Transverse colon (tissue), 4 donors: ENCODE results near the gene DCLK3. TPM values are rescaled to one million over a fixed set of nuclear protein-coding genes. Genes with fewer than 3 reads are reported as not detected.

ENCODE experiments used
- DNase-seq: peaks from one replicate; pipeline ENCODE4 v3.0.0-alpha.2; 2019
- H3K27ac ChIP-seq, 4 donors: fragments of 200-600 bp; sonication (generic); 2 replicates each; pipeline ENCODE4 v1.5.1; 2016 to 2018; ENCODE audit warnings: inconsistent platforms in 4 of 4
- H3K27me3 ChIP-seq: fragments of 200-600 bp; sonication (generic); 2 replicates; pipeline ENCODE4 v1.5.1; 2017; ENCODE audit warnings: inconsistent platforms
- H3K36me3 ChIP-seq, 4 donors: fragments of 200-600 bp; sonication (generic); 2 replicates each; pipeline ENCODE4 v1.5.1; 2017 to 2019; ENCODE audit warnings: inconsistent platforms in 4 of 4
- H3K4me1 ChIP-seq, 4 donors: fragments of 200-600 bp; sonication (generic); 2 replicates each; pipeline ENCODE4 v1.5.1; 2017 to 2020; ENCODE audit warnings: inconsistent platforms in 4 of 4
- H3K4me3 ChIP-seq, 4 donors: fragments of 200-600 bp; sonication (generic); 1 replicate in 1 of 4; 2 replicates in 3 of 4; pipeline versions ENCODE4 v1.5.1 to v1.6.1; 2017 to 2019; ENCODE audit warnings: inconsistent platforms in 4 of 4
- H3K9me3 ChIP-seq, 2 donors: fragments of 200-600 bp; sonication (generic); 2 replicates each; pipeline ENCODE4 v1.5.1; 2017 to 2019; ENCODE audit warnings: inconsistent platforms in 2 of 2
- EP300 ChIP-seq: sonication (generic); formaldehyde crosslinking; IDR thresholded peaks from one replicate; pipeline ENCODE4 v1.6.1; 2017; ENCODE audit warnings: antibody characterized with exemption, low read depth
- POLR2A ChIP-seq: fragments of 450-650 bp; IDR thresholded peaks from one replicate; pipeline ENCODE4 v1.6.1; 2016; ENCODE audit warnings: antibody characterized with exemption, mild to moderate bottlenecking, moderate library complexity
- POLR2AphosphoS5 ChIP-seq, 3 donors: sonication (generic); formaldehyde crosslinking; IDR thresholded peaks; one replicate each; pipeline ENCODE4 v1.6.1; 2016; ENCODE audit warnings: antibody characterized with exemption in 3 of 3
- WGBS, 2 donors: methylation state at CpG; one replicate each; pipeline ENCODE4 v1.1.5; 2018; ENCODE audit warnings: low coverage in 1 of 2; 5-methylcytosine and 5-hydroxymethylcytosine counted together
- in situ Hi-C, 4 donors: fragments of 200-750 bp; cut with MboI; loops; one replicate each; pipeline versions ENCODE4 v1.15.0 to v1.15.1; 2017; ENCODE audit warnings: low sequenced_read_pairs in 3 of 4, low pct_ligation_motif_present in 1 of 4, low pct_unique_long_range_greater_than_20kb in 1 of 4
- intact Hi-C: fragments of 100-400 bp; cut with DNase I; formaldehyde crosslinking; loops from one replicate; pipeline ENCODE4 v1.15.1; 2023; ENCODE audit warnings: low total_unique reads
- total RNA-seq, 4 donors: library from RNA; depleted of rRNA; stranded (reverse); fragments of >200 nt; gene quantifications; one replicate each; pipeline ENCODE4 v1.1.0, GENCODE V29; 2016
- TF ChIP-seq, protein P1 (sequence below), 5 experiments: fragments of 200-600 bp in 3 of 5; fragments of 450-650 bp in 2 of 5; sonication (generic) in 3 of 5; IDR thresholded peaks; 1 replicate in 2 of 5; 2 replicates in 3 of 5; pipeline ENCODE4 v1.5.1; 2016 to 2017; ENCODE audit warnings: antibody characterized with exemption in 5 of 5, inconsistent platforms in 3 of 5, mild to moderate bottlenecking in 2 of 5, moderate library complexity in 1 of 5

Gene DCLK3
- total RNA-seq, 4 donors from 2014 or later: 0.14 TPM; not detected in 3

DNA sequence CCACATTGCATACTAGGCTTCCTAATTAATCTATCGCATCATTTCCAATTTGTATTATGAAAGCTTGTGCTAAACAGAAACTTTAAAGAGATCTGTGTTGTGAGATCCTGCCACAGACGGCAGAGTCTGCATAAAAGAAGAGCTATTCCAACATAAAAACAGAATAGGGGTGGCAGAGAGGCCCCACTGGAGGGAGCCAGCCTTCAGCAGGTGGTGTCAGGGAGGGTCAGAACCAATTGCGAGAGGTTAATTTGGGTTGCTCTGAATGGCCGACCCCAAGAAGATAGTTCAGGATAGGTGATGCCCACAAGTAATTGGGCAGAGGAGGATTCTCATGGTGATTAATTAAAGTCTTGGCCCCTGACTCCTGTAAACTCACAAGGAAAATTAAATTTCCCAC lies 74.8 kb downstream of the DCLK3 start:
- Histone ChIP-seq H3K27me3 (no peaks in the 10 kb centered on the region), H3K4me1 (no peaks in the 10 kb centered on the region), H3K4me3 (no peak overlapping the region), H3K27ac (no peak overlapping the region), H3K9me3 (no peaks in the 10 kb centered on the region), H3K36me3 (no peaks in the 10 kb centered on the region)
- TF ChIP-seq POLR2AphosphoS5 (IDR thresholded peaks at IDR 0.05): no peak
- no peak for TF ChIP-seq EP300
- no peak for TF ChIP-seq POLR2A
- TF ChIP-seq, protein P1, sequence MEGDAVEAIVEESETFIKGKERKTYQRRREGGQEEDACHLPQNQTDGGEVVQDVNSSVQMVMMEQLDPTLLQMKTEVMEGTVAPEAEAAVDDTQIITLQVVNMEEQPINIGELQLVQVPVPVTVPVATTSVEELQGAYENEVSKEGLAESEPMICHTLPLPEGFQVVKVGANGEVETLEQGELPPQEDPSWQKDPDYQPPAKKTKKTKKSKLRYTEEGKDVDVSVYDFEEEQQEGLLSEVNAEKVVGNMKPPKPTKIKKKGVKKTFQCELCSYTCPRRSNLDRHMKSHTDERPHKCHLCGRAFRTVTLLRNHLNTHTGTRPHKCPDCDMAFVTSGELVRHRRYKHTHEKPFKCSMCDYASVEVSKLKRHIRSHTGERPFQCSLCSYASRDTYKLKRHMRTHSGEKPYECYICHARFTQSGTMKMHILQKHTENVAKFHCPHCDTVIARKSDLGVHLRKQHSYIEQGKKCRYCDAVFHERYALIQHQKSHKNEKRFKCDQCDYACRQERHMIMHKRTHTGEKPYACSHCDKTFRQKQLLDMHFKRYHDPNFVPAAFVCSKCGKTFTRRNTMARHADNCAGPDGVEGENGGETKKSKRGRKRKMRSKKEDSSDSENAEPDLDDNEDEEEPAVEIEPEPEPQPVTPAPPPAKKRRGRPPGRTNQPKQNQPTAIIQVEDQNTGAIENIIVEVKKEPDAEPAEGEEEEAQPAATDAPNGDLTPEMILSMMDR (IDR thresholded peaks at IDR 0.05): no peak
- intact Hi-C loops (no loop called here), in situ Hi-C loops (loop anchor here in 1 of 4 donors (25.0 kb wide), 1 partner anchor 727 kb away; no protein-coding TSS in a partner anchor)
- no peak for DNase-seq
- WGBS, 2 donors: 71 to 81% methylated on average over 4 of the region's 4 CpGs

DNA sequence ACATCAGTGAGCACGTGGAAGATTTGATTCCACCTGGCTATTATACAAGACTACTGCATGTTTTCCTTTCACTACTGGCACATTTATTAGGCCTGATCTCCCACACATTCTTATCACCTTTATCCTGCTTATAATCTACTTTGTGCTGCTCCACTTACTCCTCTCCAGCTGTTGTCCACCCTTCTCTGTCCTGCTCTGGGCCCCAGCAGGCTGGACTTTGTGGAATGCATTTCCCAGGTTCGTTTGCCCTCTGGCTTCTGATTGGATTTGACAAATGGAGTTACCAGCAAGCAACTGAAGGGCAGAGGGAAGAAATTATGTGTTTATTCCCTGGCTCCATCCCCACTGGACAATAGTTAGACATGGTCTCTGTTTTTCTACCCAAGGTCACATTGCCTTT lies 75.5 kb downstream of the DCLK3 start:
- DNase-seq: no peak
- 32 to 46% methylated on average over 1 to 2 of the region's 2 CpGs for WGBS, 2 donors
- in situ Hi-C loops (loop anchor here in 1 of 4 donors (25.0 kb wide), 1 partner anchor 727 kb away; no protein-coding TSS in a partner anchor), intact Hi-C loops (no loop called here)
- no peaks in the 10 kb centered on the region for H3K27me3 ChIP-seq
- H3K9me3 ChIP-seq: no peaks in the 10 kb centered on the region
- no peaks in the 10 kb centered on the region for H3K4me1 ChIP-seq
- no peak for TF ChIP-seq EP300
- TF ChIP-seq POLR2AphosphoS5 (IDR thresholded peaks at IDR 0.05): no peak
- no peak for TF ChIP-seq POLR2A
- TF ChIP-seq, protein P1 (IDR thresholded peaks at IDR 0.05): no peak
- no peak overlapping the region for H3K27ac ChIP-seq
- no peaks in the 10 kb centered on the region for H3K36me3 ChIP-seq
- H3K4me3 ChIP-seq: no peak overlapping the region

DNA sequence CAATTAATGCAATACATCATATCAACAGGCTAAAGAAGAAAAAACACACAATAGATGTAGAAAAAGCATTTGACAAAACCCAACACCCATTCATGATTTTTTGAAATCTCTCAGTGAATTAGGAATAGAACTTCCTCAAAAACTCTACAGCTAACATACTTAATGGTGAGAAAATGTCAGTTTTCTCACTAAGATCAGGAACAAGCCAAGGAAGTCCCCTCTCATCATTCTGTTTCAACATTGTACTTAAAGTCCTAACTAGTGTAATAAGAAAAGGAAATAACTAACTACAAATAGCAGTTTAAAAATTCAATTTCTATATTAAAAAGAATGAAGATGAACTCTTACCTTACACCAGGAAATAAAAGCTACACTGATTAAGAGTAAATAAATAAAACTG lies 77.8 kb downstream of the DCLK3 start:
- H3K27me3 ChIP-seq: no peaks in the 10 kb centered on the region
- H3K4me3 ChIP-seq: no peak overlapping the region
- H3K9me3 ChIP-seq: no peaks in the 10 kb centered on the region
- no peak overlapping the region for H3K27ac ChIP-seq
- no peak for DNase-seq
- no peaks in the 10 kb centered on the region for H3K36me3 ChIP-seq
- intact Hi-C loops: no loop called here
- in situ Hi-C loops: loop anchor here in 1 of 4 donors (25.0 kb wide), 1 partner anchor 724 kb away; no protein-coding TSS in a partner anchor
- TF ChIP-seq, protein P1 (IDR thresholded peaks at IDR 0.05): no peak
- no peak for TF ChIP-seq POLR2A
- TF ChIP-seq POLR2AphosphoS5 (IDR thresholded peaks at IDR 0.05): no peak
- no peak for TF ChIP-seq EP300
- no peaks in the 10 kb centered on the region for H3K4me1 ChIP-seq

DNA sequence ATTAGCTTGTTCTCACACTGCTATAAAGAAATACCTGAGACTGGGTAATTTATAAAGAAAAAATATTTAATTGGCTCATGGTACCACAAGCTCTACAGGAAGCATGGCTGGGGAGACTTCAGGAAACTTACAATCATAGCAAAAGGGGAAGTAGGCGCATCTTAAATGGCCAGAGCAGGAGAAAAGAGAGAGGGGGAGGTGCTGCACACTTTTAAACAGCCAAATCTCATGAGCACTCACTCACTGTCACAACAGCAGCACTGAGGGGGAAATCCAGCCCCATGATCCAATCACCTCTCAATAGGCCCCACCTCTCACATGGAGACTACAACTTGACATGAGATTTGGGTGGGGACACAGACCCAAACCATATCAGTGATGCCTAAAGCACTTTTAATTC lies 82.5 kb downstream of the DCLK3 start:
- no peaks in the 10 kb centered on the region for H3K27me3 ChIP-seq
- TF ChIP-seq POLR2A (no peak), POLR2AphosphoS5 (IDR thresholded peaks at IDR 0.05) (no peak), EP300 (no peak)
- TF ChIP-seq, protein P1 (IDR thresholded peaks at IDR 0.05): no peak
- in situ Hi-C loops: loop anchor here in 1 of 4 donors (25.0 kb wide), 1 partner anchor 720 kb away; no protein-coding TSS in a partner anchor
- H3K36me3 ChIP-seq: no peaks in the 10 kb centered on the region
- no peak overlapping the region for H3K27ac ChIP-seq
- H3K4me1 ChIP-seq: no peaks in the 10 kb centered on the region
- DNase-seq: no peak
- 73% methylated on average over 1 of the region's 1 CpG; no CpG with 5 or more reads in 1 of the 2 donors for WGBS, 2 donors
- H3K4me3 ChIP-seq: no peak overlapping the region
- H3K9me3 ChIP-seq: peaks cover 0 to 9% of the 10 kb centered on the region in 2 donors
- intact Hi-C loops: no loop called here
